HG02763 (cell line): Measurements from ENCODE around the gene FRMD7.

Experiments used
- ATAC-seq: cut with Tn5 transposase; IDR thresholded peaks from one replicate; pipeline ENCODE4 v1.9.1; 2021; ENCODE audit warnings: mild to moderate bottlenecking, moderate library complexity; ENCODE audit not compliant: unreplicated experiment

FRMD7 gene

DNA sequence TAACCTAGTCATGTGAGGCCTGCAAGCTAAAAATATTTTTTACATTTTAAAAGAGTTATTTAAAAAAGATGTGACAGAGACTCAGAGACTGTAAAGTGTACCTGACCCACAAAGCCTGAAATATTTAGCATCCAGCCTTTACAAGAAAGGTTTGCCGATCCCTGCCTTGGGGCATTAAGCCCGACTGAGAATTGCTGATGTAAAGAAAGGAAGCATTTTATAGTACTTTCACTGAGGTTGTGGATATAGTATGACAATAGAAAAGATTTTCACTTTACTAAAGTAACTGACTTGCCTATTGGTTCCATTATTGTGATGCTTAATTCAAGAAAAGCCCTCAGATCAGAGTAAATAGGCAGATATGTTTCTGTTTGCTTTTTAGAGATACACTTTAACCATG lies 87.8 kb downstream of the FRMD7 start:
- no peak for ATAC-seq

DNA sequence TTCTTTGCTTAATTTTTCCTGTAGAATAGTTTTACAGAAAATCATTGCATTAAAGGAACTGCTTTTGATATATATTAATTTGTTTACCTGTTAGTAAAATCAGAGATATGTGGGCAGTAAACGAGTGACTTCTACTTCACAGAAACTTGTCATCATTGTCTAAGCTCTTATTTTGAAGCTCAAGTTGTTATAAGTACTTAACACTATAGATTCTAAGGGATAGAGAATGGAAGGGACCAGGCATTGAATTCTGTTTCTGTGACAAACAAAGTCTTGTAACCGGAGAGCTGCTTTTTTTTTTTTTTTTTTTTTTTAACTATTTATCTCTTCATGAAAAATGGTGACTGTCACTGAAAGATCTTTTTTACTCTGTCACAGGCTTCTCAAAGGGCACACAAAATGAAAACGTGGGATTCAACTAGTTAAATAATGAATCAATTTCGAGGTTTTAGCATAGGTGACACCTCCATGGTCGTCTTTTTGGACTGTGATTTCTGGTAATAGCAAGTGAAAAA lies 90.3 kb downstream of the FRMD7 start:
- no peak for ATAC-seq

GRCh38 chrX:132034648-132035047 lies 93.2 kb downstream of the FRMD7 start:
- ATAC-seq: no peak

GRCh38 chrX:132033166-132033565 lies 94.7 kb downstream of the FRMD7 start:
- peak; percentile 50 for ATAC-seq

GRCh38 chrX:132031867-132032266 lies 96.0 kb downstream of the FRMD7 start:
- ATAC-seq: no peak

GRCh38 chrX:132030264-132030663 lies 97.6 kb downstream of the FRMD7 start:
- ATAC-seq: no peak
